KBM-7 (cell line): ENCODE results near the gene MMP14.
"Not testable (repeated sequence)": the region's sequence is repeated elsewhere in the genome, so short reads cannot be mapped to it uniquely, and the experiment has no call there.

Source experiments
- DNase-seq: peaks from one replicate; pipeline ENCODE4 v3.0.0-alpha.2; 2015
- in situ Hi-C: fragments of 300-500 bp; cut with MboI; formaldehyde crosslinking; loops from 2 replicates; pipeline ENCODE4 v1.14.3; 2020; ENCODE audit warnings: low sequenced_read_pairs, low pct_unique_long_range_greater_than_20kb, mixed read lengths

Gene MMP14

DNA sequence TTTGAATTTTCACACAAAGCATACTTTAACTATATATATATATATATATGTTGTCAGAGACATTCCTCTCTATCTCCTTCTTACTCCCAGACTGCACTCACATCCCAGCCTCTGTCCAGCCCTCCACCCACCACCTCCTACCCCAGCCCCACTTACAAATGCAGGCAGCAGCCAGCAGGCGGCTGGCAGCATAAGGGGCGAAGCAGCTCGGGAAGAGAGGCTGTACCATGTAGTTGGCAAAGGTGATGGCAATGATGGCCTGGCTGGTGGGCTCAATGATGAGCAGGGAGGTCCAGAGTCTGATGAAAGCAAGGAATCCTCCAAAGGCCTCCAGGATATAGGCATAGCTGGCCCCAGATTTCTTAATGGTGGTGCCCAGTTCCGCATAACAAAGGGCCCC, 23.6 kb upstream of the MMP14 start:
- no peak for DNase-seq
- in situ Hi-C loops, result no loop called here

GRCh38 chr14:22813145-22813544, 23.2 kb upstream of the MMP14 start:
- in situ Hi-C loops, result no loop called here
- DNase-seq, result no peak

DNA sequence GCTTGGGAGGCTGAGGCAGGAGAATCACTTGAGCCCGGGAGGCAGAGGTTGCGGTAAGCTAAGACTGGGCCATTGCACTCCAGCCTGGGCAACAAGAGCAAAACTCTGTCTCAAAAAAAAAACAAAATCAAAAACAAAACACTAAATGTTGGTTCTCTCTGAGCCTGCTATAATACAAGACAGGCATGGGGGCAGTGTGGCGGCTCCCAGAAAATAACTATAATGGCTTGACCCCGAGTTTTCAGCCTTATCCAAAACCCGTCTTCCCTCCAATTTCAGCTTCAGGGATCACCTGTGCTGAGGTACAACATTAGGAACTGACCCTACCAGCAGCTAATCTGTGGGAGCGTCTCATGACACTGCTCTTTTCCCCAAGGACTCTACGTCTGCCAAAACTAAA, 22.0 kb upstream of the MMP14 start:
- no peak for DNase-seq
- in situ Hi-C loops, result no loop called here

DNA sequence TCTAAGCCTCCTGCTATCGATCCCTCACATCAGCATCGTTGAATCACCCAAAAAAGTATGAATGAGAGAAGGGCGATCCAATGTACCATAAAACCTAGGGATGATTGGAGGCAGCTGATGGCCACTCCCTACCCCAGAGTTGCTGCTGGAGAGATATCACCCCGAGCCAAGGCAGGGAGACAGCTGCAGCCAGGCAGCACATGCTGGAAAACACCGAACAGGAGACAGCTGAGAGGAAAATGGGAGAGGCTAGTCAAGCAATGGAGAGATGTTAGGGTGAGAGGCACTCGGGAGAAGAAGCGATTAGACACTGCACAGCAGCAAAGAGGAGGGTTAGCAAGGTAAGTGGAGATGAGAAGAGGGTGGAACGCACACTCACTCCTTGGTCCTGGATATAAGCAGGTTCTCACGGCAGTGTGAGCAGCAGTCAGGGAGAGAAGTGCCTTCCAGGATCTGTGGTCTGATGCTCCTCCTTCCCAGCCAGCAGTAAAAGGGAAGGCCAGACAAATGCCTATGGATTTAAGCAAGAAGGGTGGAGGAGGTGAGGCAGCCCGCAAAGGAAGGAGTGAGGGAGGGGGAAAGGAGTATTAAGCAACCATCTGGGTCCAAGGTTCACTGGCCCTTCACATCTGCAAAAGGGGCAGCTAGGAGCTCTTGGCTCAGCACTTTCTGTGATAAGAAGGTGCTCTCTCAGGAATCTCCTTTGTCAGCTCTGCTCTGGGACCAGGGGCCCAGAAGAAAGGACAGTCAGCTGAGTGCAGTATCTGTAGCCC, 21.3 kb upstream of the MMP14 start, which contains the start of gene SLC7A7:
SLC7A7 (minus strand) TSS at position 495 of the 773 bp plus-strand sequence. CDS start 2,037 bp downstream, outside the sequence.
- in situ Hi-C loops, result no loop called here
- DNase-seq, result peak; percentile 15

GRCh38 chr14:22819151-22819988, 17.0 kb upstream of the MMP14 start:
- no peak for DNase-seq
- in situ Hi-C loops, result no loop called here

- in situ Hi-C loops, result no loop called here
- no peak for DNase-seq
These were observed 15.7 kb upstream of the MMP14 start for GRCh38 chr14:22820731-22821130.

- no peak for DNase-seq
- in situ Hi-C loops, result no loop called here
These were observed 15.0 kb upstream of the MMP14 start for GRCh38 chr14:22821193-22822015.

DNA sequence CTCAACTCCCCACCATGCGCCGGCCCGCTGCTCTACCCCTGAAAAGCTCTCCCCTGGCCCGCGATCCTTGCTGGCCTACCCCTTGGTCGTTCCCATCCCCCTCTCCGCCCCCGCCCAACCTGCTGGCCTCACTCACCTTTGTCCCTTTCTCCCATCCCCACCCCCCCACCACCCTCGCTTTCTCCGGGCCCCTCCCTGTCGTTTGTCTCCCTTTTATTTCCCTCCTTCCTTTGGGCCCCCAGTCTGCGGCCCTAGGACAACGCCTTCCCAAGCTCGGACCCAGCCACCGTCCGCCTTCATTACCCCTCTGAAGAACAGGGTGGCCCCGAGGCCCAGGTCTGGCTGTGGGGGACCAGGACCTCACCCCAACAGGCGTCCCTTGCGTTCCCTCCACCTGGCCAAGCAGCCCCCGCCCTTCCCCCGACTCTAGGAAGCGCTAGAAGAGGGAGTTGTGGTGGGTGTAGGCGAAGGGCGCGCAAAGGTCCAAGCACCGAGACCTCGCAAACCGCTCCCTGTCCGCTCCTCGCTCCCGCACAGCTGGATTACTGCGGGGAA, 14.3 kb upstream of the MMP14 start:
- DNase-seq, result no peak
- in situ Hi-C loops, result no loop called here

GRCh38 chr14:22822571-22823098, 13.8 kb upstream of the MMP14 start:
- in situ Hi-C loops, result no loop called here
- peak; percentile 94 for DNase-seq

GRCh38 chr14:22824711-22825359, 11.6 kb upstream of the MMP14 start:
- in situ Hi-C loops, result no loop called here
- peak; percentile 71 for DNase-seq

- DNase-seq, in situ Hi-C loops: not testable (repeated sequence)
These were observed 7.2 kb upstream of the MMP14 start for GRCh38 chr14:22829076-22829660.

- peak; percentile 93 for DNase-seq
- in situ Hi-C loops, result no loop called here
These were observed 6.5 kb upstream of the MMP14 start, which contains the start of gene MRPL52 for GRCh38 chr14:22829661-22830442. MRPL52 (plus strand) TSS chr14:22829887; CDS start chr14:22829913, 26 bp downstream.

GRCh38 chr14:22830443-22831010, 5.9 kb upstream of the MMP14 start:
- DNase-seq, result no peak
- in situ Hi-C loops, result no loop called here

DNA sequence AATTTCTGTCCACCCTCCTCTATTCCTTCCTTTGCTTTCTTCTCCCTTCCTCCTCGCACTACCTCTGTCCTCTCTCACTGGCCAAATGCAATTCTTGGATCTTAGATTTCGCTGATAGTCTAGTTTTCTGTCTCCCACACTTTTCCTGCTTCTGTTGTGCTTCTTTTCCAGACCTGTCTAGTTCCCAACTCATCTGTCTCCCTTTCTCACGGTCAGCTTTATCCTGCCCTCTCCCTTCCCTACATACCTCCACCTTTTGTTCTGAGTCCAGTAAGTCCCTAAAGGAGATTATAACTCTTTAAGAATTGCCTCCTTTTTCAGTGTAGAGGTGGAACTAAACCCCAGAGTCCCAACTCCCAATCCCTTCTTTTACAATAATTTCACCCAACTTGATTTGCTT, 880 bp upstream of the MMP14 start:
- in situ Hi-C loops, result no loop called here
- DNase-seq, result no peak

DNA sequence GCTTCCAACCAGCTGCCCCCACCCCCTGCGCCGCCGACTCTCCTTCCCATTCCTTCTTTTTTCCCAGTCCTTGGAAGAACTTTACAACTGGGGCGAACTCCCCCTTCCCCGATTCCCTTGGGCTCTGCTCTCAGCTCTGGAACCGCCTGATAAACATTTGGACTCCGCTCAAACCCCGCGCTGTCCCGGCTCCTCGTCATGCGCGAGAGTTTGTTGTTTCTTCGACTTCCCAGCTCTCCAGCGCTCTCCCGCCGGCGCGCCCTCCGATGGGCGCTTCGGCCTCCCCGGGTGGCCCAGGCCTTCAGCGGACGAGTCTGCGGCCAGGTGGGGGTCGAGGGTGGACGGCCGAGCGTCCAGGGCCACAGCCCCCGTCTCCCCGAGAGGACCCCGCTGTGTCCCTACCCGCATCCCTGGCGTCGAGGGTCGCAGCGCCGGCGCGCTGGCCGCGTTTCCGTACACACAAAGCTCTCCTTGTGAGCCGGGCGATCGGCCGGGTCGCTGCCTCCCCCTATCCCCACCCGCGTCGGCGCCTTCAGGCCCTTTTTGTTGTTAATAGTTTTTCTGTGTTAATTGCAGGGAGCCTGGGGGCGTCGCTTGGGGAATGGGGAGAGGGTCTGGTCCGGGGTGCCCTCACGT, 847 bp downstream of the MMP14 start:
- DNase-seq, result no peak
- in situ Hi-C loops, result no loop called here

DNA sequence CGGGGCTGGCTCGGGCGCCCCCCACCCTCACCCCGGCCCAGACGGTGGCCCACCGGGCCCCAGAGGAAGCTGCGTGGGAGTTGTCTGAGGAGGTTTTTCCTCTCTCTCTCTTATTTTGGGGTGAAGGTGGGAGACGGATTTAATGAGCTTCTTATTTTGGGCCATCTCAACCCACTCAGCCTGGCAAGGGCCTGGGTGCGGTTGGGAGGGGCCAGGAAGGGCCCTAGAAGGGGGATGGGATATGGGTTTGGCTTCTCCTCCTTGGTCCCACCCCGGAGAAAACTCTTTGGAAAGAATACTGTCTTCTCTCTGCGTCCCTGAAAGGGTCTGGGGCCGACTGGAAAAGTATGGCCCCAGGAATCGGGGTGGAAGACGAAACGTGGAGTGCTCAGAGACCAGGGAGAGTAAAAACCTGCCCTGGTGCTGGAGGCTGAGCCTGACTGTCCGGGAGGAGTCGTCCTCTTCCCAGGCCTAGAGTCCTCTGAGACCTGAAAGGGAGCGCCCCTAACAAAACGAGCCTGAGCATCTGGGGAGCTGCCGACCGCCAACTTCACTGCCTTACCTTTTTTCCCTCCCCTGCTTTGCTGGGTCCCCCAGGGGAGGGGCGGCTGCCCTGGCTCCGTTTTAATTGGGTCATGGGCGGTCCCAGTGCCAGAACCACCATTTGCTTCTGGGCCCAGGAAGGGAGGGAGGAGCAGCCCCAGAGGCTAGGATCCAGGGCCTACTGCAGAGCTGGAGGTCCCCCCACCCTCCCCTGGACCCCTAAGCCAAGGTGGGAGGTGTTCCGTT, 1.6 kb downstream of the MMP14 start:
- in situ Hi-C loops, result no loop called here

More for the DNA sequence above, 1.6 kb downstream of the MMP14 start:
- no peak for DNase-seq
